ENCODE data around the gene ADM2.

The ADM2 gene

DNA sequence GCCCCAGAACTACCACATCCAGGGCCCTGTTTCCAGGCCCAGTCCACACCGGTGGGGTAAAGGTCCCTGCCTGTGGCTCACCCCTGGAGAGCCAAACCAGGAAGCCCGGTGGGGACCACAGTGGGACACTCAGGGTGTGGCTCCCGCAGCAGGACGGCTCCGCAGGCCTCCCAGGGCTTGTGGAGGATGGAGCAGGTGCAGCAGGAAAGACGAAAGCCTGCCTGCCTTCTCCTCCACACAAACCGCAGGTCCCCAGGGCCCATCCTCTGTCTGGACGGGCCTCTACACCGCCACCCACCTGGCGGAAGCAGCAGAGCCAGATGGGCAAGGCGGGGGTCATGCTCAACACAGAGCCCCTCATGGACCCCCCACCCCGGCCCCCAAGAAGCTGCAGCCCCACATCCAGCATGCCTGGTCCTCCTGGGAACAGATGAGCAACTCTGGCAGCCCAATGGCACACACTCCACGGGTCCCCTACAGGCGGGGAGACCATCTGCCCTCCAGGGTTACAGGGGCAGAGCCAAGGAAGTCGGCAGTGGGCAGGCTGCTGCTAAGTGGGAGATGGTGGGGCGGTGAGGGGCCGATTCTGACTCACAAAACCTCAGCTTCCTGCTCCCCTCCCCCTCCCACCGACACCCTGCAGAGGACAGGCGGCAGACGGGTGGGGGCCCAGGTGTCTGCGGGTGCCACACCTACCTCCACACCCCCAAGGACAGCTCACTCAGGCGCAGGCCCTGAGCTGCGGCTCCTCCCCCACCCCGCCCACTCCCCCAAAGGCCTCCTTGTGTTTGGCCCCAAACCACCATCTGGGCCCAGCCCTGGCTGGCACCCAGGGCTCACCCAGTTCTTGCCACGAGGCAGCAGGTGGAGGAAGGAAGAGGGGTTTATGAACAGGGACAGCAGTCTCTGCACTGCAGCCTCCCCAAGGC lies 11.7 kb upstream of the ADM2 start:
- DNase-seq = peak; percentile 80 to 91

DNA sequence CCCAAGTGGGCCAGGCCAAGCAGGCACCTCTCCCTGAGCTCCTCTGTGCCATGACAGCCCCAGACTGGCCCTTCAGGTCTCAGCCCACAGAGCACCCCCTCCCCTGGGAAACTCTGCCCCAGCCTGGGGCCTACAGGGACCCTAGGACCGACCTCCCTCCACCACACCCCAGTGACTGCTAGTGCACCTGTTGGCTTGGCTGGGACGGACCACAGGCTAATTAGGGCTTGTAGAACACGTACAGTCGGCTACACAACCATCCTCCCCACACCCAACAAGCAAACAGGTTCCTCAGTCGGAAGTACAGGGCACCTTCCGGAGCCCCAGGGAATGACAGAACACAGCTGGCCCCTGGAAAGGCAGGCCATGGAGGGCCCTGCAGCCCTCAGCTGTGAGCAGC lies 10.9 kb upstream of the ADM2 start:
- no peak for DNase-seq

DNA sequence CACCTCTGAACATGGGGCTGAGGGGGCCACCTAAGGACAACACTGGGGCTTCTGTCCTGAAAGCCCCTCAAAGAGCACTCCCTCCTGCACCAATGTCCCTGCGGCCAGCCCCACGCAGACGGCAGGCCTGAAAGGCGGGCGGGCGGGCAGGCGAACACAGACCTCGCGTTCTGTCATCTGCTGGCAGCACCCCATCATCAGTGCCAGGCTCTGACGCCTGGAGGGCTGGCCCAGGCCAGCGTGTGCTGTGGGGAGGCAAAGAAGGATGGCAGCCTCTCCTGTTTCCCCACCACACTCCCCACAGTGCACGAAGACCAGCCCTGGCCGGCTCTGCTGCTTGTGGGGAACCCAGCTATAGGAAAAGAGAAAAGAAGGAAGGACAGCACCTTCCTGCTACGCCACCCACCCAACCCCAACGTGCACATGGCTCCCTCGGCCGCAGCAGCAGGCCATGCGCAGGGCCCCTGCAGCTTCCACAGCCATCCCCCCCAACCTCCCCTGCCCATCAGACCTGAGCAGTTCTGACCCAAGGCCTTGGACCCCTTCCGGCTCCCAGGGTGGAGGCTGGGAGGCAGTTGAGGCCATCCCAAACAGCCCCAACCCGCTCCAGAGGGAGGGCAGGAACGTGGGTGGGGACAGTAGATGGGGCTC lies 10.0 kb upstream of the ADM2 start:
- no peak for DNase-seq

DNA sequence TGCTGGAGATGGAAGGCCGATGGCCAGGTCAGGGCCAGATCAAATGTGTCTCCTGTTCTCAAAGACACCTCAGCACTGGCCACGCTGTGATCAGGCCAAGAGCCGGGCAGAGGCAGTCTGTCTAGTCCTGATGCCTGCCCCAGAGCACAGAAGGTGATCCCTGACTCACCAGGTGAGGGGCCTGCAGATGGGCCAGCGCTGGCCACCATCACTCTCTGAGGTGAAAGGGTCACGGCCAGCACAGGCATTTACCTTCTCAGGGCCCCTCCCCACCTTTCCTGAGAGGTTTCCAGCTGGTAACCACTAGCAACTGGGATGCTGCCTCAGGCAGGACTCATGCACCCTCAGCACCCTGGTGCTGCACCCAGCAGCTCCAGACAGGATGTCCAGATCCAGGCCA lies 9.4 kb upstream of the ADM2 start:
- DNase-seq = no peak

DNA sequence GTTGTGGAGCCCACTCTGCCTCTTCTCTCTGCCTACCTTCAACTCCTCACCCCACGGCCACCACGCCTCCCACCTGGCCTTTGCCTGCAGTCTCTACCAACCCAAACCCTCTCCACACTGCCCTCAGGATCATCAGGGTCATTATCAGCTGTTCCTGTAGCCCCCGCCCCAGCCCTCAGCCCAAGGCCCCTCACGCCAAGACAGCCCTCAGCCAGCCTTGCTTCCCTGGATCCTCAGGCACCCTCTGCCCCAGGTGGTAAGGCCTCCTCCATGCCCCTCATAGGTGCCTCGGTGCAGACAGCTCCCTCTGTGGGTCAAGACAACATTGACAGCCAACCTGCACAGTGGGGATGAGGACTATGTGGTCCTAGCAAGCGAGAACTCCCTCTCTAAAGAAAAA lies 8.3 kb upstream of the ADM2 start:
- DNase-seq = peak in 1 of 2 experiments; percentile 33

DNA sequence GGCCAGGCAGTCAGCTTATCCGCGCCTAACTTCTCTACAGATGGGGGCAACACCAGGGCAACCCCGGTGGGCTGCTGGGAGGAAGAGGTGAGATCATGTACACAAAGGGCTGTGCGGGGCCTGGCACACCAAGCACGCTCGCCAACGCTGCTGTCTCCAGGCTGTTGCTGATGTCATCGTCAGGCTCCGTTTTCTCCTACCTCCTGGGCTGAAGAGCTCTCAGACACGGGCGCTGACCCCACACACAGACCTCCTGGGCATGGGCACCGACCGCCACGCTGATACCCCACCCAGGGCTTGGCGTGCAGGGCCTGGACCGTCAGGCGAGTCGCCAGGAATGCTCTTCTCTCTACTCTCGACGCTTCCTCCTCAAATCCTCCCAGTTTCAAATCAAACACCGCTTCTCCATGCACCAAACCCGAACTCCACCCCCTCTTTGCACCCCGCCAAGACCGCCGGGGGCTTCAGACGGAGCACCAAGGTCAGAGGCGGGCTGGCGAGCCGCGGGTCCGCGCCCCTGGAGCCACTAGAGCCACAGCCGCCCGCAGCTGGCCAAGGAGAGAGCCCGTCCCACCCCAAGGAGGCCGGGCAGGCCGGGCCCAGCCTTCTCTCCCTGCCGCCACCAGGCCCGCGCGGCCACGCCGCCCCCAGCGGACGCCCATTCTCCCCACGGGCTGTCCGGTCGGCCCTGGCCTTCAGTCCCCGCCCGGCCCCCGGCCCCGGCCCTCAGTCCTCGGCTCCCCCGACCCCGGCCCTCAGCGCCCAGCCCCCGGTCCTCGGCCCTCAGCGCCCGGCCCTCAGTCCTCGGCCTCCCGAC lies 7.3 kb upstream of the ADM2 start:
- DNase-seq = peak in 1 of 2 experiments; percentile 17

DNA sequence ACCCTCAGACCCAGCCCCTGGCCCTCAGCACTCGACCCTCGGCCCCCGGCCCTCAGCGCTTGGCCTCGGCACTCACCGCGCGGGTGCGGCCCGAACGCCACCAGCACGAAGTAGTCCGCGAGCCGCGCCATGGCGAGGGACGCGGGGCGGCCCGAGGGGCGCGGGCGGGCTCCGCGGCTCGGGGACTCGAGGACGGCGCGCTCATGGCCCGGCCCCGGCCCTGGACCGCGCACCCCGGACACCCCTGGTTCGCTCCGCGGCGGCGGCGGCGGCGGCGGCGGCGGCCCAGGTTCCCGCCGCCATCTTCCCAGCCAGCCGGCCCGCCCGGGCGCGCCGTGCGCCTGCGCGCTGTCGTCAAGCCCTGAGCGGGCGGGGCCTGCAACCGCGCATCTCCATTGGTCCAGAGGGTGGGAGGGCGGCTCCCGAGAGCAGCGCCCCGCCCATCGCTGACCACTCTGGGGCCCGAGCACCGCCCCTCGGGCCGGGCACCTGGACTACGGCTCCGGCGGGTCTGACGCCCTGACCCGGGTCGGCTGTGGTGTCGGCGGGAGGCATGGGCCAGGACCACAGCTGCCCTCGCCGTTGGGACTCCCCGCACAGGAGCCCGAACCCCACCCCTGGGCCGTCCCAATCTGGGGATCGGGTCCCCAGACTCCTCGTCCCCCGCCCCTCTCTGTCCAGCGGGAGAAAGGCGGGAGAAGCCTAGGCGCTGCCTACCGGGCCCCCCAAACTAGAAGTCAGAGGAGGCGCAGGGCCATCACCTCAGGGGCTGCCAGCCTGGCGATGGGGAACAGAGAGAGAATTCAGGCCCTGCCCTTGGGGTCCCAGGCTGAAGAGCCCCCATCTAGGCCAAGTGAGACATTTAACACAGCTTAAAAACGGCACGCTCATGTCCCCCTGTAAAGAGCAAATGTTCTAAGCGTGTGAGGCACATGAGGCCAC lies 6.4 kb upstream of the ADM2 start, which contains the start of gene SBF1:
TSS of gene SBF1 (minus strand) at position 326 of the 942 bp plus-strand sequence. CDS start at position 131, 195 bp downstream.
- peak; percentile 54 to 72 for DNase-seq

DNA sequence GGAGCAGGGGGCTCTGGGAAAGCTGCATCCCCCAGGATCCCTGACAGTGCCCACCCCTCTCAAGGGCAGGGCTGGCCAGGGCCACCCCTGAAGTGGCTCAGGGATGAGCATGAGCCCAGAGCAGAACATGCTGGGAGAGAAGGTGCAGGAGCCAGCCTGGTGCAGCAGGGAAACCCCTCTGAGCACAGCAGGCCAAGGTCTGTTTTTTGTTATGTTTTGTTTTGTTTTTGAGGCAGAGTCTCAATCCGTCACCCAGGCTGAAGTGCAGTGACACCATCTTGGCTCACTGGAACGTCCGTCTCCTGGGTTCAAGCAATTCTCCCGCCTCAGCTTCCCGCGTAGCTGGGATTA lies 5.7 kb upstream of the ADM2 start:
- no peak for DNase-seq

DNA sequence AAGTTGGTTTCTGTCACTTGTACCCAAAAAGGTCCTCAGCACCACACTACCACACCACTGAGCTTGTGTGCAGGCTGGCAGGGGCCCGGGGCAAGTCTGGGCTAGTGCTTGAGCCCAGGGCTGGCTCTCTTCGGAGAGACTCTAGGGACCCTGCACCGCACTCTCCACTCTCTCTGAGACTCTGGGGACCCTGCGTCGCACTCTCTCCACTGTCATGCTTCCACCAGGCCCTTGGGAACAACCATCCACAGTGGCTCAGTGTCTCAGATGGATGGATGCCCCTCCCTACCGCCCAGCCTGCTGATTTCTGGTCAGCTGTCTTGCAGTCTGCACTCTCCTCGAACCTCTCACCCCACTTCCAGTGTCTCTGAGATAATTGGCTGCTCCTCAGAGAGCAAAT lies 4.5 kb upstream of the ADM2 start:
- DNase-seq = no peak

DNA sequence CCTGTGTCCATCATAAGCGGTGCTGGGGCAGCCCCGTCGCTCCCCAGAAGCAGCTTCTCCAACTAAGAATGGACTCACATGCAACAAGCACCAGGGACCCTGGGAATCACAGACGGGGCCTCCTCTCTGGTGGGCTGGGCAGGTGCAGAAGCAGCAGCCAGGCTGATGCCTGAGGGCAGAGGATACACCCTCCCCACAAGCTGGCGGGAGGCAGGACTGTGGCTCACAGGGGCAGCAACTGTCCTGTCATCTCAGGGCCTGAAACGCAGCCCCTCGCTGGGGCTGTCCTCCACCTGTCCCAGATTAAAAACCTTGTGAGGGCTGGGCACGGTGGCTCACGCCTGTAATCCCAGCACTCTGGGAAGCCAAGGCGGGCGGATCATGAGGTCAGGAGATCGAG lies 3.4 kb upstream of the ADM2 start:
- DNase-seq = no peak

DNA sequence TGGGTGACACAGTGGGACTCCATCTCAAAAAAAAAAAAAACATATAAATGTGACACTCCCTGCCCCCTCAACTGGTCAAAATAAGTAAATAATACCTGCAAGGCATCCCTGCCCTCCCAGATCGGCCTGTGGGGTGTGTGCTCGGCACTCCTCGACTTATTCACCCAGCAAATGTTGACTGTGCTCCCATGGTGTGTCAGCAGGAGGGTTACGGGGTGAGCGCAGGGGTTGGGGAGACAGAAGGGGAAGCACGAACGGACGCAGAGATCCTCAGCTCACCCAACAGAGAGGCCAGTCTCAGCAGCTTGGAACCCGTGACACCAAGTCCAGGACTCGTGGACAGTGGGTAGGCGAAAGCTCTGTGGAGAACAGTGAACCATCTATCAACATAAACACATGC lies 1.6 kb upstream of the ADM2 start:
- DNase-seq = no peak

DNA sequence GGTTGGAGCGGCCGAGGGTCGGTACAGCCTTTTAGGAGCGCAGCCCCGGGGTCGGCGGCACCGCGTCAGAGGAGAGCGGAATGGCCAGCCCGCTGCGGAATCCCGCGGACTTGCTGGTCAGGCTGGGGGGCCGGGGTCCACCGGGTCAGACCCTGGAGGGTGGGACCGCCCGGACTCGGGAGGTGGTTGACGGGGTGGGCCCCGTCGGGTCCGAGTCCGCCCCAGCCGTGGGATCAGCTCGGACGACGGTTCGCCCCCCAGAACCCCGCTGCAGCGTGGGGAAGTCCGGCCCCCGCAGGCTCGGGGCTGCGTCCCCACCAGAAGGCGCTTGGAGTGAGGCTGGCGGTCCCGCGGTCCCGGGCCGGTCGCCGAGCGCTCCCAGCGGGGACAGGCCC lies 301 bp upstream of the ADM2 start:
- no peak for DNase-seq

DNA sequence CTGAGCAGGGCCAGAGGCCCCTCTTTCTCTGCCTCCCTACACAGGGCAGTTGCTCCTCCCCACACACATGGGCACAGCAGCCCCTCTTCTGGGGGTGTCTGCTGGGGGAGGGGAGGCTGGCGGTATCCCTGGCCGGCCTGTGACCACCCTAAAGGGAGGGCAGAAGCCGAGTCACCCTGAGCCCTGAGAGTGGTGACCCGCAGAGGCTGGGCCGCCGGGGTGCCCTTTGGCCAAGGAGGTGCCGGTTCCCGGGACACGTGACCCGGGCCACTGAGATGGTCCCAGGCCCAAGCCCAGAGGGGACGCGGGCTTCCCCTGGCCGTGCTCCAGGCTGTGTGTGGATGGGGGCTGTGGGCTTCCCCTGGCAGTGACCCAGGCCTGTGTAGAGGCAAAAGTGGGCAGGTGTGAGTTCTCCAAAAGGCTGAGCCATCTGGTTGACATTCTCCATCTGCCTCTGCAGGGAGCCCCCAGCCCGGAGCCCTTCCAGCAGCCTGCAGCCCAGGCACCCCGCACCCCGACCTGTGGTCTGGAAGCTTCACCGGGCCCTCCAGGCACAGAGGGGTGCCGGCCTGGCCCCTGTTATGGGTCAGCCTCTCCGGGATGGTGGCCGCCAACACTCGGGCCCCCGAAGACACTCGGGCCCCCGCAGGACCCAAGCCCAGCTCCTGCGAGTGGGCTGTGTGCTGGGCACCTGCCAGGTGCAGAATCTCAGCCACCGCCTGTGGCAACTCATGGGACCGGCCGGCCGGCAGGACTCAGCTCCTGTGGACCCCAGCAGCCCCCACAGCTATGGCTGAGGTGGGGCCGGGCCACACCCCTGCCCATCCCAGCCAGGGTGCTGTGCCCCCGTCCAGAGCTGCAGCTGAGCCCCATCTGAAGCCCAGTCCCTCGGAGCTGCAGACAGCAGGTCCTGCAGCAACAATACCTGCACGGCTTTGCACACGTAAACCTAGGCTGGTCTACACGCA lies 1.0 kb downstream of the ADM2 start:
- DNase-seq = no peak

DNA sequence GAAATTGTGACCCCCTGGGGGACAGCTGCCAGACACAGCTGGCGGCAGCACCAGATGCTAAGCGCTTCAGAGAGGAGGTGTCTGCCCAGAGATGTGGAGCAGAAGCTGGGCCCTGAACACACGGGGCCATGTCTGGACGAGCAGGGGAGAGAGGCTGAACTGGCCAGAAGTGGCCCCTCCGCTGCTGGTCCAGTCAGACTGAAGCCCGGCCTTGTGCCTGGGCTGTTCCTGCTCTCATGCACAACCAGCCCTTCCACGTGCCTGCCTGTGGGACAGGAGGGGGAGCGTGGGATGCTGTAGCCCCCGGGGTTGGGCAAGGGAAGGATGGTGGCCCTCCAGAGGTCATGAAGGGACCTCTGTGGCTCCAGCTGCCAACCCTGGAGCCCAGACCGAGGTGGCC lies 1.8 kb downstream of the ADM2 start:
- DNase-seq = no peak

DNA sequence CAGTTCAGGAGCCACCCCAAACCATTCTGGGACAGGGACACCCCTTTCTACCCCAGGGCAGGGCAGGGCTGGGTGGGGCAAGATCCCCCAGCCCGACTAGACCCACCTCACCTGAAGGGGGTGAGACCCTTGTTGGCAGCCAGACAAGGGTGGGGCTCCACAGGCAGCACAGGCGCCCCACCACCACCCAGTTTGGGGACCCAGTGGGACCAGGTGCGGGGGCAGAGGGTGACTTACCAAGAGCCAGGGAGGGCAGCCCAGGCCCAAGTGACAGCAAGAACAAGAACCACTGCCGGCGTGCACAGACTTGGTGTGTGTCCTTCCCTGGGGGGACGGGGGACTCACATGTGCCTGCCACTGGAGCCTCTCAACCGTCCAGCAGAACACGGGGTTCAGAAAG lies 2.2 kb downstream of the ADM2 start:
- DNase-seq = no peak

DNA sequence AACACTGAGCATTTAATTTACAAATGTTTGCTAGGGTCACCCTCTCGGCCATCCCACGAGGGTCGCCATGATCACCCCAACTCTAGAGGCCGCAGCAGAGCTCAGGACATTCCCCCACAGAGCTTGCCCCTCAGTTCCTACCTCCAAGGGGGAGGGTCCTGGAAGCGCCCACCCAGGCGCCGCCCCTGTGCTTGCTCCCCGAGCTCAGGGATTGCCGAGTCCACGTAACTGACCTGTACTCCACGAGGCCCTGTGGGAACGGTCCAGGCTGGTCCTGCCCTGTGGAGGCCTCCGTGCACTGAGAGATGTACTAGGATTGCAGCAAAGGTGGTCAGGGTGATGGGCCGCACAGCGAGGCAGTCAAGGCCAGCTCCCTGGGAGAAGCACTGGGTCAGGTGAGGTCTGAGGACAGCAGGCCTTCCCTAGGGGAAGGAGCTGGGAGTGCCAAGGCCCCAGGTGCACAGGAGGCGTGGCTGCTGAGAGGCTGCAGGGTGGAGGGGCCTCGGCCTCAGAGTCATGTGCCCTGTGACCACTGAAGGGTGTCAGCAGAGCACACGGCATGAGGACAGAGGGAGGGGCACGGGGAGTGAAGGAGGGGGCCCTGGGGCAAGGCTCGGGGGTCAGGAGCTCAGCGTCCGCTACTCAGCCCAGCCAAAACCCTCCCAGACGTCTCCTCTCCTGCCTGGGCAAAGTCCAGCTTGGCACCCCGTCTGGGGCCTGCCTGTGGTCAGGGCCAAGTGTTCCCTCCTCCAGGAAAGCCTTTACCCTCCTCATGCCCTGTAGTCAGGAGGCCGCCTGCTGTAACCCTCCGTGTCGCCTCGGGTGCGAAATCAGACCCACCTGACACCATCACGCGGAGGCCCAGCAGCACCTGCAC lies 2.9 kb downstream of the ADM2 start:
- no peak for DNase-seq

DNA sequence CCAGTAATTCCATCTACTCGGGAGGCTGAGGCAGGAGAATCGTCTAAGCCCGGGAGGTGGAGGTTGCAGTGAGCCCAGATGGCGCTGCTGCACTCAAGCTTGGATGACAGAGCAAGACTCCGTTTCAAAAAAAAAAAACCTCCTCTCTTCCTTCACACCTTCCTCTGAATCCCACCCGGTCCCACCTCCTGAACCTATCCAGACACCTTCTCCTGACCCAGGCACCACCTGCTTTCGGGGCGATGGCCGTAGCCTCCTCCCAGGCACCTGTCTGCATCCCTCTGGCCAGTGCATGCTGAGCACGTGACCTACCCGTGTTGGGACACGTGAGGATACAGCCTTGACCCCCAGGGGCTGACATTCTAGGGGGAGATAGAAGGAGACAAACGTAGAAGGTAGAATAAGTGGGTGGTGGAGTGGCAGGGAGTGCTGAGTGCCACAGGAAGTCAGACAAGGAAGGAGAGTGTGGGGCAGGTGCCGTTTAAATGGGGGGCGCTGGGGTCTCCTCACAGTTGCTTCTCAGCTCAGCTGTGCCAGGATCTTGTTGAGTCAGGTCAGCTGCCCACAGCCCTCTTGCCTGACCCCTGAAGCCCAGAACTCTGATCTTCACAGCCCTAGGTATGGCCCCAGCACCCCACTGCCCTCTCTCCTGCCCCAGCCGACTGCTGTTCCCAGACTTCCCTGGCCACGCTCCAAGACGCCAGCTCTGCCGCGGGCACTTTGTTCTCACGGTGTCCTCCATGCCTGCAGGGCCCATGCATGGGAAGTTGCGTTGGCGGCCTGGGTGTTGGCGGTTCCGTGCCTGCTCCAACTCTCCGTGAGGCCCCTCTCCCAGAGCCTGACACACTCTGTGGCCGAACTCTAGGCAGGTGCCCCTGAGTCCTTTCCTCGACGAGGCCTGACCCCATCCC lies 4.1 kb downstream of the ADM2 start:
- no peak for DNase-seq

DNA sequence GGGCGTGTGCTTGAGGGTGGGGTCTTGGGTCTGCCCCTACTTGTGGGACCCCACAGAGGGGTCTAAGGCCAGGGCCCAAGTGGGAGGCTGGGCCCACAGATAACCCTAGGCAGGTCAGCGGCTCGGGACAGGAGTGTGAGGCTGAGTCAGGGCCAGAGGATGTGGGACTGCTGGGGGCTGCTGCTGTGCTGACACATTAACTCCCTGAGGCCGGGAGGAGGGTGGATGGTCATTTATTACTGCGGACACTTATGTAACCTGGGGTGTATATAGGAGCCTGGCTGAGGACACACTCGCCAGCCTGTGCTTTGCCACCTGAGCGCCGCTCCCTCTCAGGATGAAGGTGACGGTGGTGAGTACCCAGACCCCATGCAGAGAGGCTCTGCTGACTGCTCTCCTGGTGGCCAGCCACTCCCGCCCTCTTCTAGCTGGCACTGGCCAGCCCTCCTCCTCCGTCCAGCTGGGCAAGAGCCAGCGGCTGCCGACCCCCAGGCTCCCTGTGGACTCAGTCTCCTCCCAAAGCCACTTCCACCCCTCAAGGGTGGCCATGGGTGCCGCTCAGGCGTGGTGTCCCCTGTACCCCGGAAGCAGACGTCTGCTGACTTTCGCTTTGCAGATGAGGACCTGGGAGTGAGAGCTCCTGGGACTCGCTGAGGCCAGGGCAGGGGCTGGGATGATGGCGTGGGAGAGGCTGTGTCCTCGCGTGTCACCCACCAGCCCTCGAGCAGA lies 5.4 kb downstream of the ADM2 start, which contains the start of gene MIOX:
TSS of gene MIOX (plus strand) at position 299 of the 729 bp plus-strand sequence. CDS start at position 338, 39 bp downstream.
- DNase-seq = no peak
